K562 (cell line): ENCODE results near the gene HOXB3. TPM values are rescaled to one million over a fixed set of nuclear protein-coding genes. Genes with fewer than 3 reads are reported as not detected.

ENCODE experiments used
- ATAC-seq: fragments of 200-7000 bp; cut with Tn5 transposase; 3 replicates; pipeline ENCODE4 v1.9.1; 2020; ENCODE audit warnings: moderate library complexity
- BruUV-seq: library from RNA; stranded (reverse); fragments of 400-500 nt; replicated peaks from 2 replicates; lab custom pipeline; 2021; lab: Mats Ljungman, UMichigan
- CTCF ChIA-PET: fragments of 300-600 bp; formaldehyde crosslinking; extraction: SDS; loops from one replicate; lab custom pipeline; 2021; ENCODE audit warnings: low intra/inter-chr PET ratio; lab: Yijun Ruan, JAX
- POLR2A ChIA-PET: fragments of 300-600, 350-650 bp; sonication (Branson Sonifier 250); formaldehyde crosslinking; extraction: SDS; loops from one replicate; lab custom pipeline; 2021; ENCODE audit warnings: antibody characterized with exemption, inconsistent platforms; lab: Yijun Ruan, JAX
- DNase-seq, 4 experiments: peaks; one replicate each; pipeline versions ENCODE4 v3.0.0 to v3.0.0-alpha.2; 2011 to 2018; ENCODE audit warnings: low spot score in 3 of 4, mixed read lengths in 3 of 4; ENCODE audit errors: extremely low read depth in 1 of 4
- FAIRE-seq: peaks from 2 replicates; lab custom pipeline; 2011; peaks lifted over from hg19 to GRCh38; lab: Jason Lieb, UNC
- H2AFZ ChIP-seq: 2 replicates; pipeline ENCODE4 v1.6.0; 2011; ENCODE audit warnings: low read depth, low read length, control low read depth, inconsistent platforms
- H3K27ac ChIP-seq: fragments of 200-600 bp; 3 replicates; pipeline ENCODE4 v1.8.0; 2011; ENCODE audit warnings: low read depth, mild to moderate bottlenecking, control low read depth, inconsistent platforms, low read length, moderate library complexity, mixed read lengths; ENCODE audit errors: extremely low read depth
- H3K27me3 ChIP-seq, 2 experiments: fragments of 300-600 bp in 1 of 2; 2 replicates in 1 of 2; 3 replicates in 1 of 2; pipeline versions ENCODE4 v1.6.0 to v1.8.0; 2011; ENCODE audit warnings: inconsistent platforms in 2 of 2, low read length in 2 of 2, mild to moderate bottlenecking in 1 of 2, mixed read lengths in 1 of 2, moderate library complexity in 1 of 2; ENCODE audit not compliant: control insufficient read depth in 2 of 2, insufficient read depth in 2 of 2
- H3K36me3 ChIP-seq: fragments of 300-600 bp; 3 replicates; pipeline ENCODE4 v1.8.0; 2011; ENCODE audit warnings: mild to moderate bottlenecking, low read length, inconsistent platforms; ENCODE audit not compliant: control insufficient read depth, insufficient read depth
- H3K4me1 ChIP-seq, 2 experiments: fragments of 200-600 bp in 1 of 2; replicated peaks in 1 of 2; 2 replicates in 1 of 2; 3 replicates in 1 of 2; pipeline versions ENCODE4 v1.5.1 to v1.8.0; 2011; ENCODE audit warnings: inconsistent platforms in 2 of 2, low read length in 2 of 2, mild to moderate bottlenecking in 1 of 2, mixed read lengths in 1 of 2, moderate library complexity in 1 of 2; ENCODE audit not compliant: control insufficient read depth in 2 of 2, insufficient read depth in 2 of 2
- H3K4me2 ChIP-seq: 2 replicates; pipeline ENCODE4 v1.6.1; 2011; ENCODE audit warnings: low read length, control low read depth, inconsistent platforms, mixed read lengths; ENCODE audit not compliant: insufficient read depth
- H3K4me3 ChIP-seq: fragments of 200-600 bp; sonication (generic), shearing (Covaris generic); 2 replicates; pipeline ENCODE4 v1.5.1; 2016; ENCODE audit warnings: control low read depth, inconsistent platforms
- H3K79me2 ChIP-seq: fragments of 200-600 bp; 3 replicates; pipeline ENCODE4 v1.8.0; 2011; ENCODE audit warnings: low read length, inconsistent platforms; ENCODE audit not compliant: control insufficient read depth, insufficient read depth
- H3K9ac ChIP-seq, 2 experiments: 2 replicates each; pipeline versions ENCODE4 v1.6.0 to v1.6.1; 2011; ENCODE audit warnings: low read depth in 2 of 2, low read length in 2 of 2, control low read depth in 1 of 2, inconsistent platforms in 1 of 2, mild to moderate bottlenecking in 1 of 2, mixed read lengths in 1 of 2; ENCODE audit not compliant: insufficient read depth in 1 of 2
- H3K9me1 ChIP-seq: one replicate; pipeline ENCODE4 v1.6.0; 2011; ENCODE audit warnings: inconsistent platforms, mild to moderate bottlenecking, low read length, moderate library complexity; ENCODE audit not compliant: control insufficient read depth, insufficient read depth
- H3K9me3 ChIP-seq: replicated peaks from 2 replicates; pipeline ENCODE4 v1.5.1; 2011; ENCODE audit warnings: low read depth, low read length, inconsistent platforms; ENCODE audit not compliant: control insufficient read depth, insufficient read depth
- H4K20me1 ChIP-seq: replicated peaks from 2 replicates; pipeline ENCODE4 v1.6.1; 2011; ENCODE audit warnings: low read length, inconsistent platforms, mixed read lengths; ENCODE audit not compliant: control insufficient read depth, insufficient read depth
- ARID3B ChIP-seq: fragments of 250-450 bp; sonication (Bioruptor Pico); IDR thresholded peaks from 2 replicates; pipeline ENCODE4 v1.4.0; 2020; ENCODE audit warnings: borderline replicate concordance
- BRD9 ChIP-seq: fragments of 450-650 bp; IDR thresholded peaks from 2 replicates; pipeline ENCODE4 v1.6.1; 2018; ENCODE audit warnings: low read depth; ENCODE audit not compliant: partially characterized antibody
- C11orf30 ChIP-seq: fragments of 450-650 bp; IDR thresholded peaks from 2 replicates; pipeline ENCODE4 v1.6.1; 2016; ENCODE audit warnings: low read depth, mild to moderate bottlenecking
- CBFA2T3 ChIP-seq: fragments of 450-650 bp; IDR thresholded peaks from 2 replicates; pipeline ENCODE4 v1.6.1; 2017
- CBX8 ChIP-seq: fragments of 200-600 bp; sonication (generic); IDR thresholded peaks from 2 replicates; pipeline ENCODE4 v1.6.1; 2012; ENCODE audit warnings: borderline replicate concordance, mixed run types, low read depth, mild to moderate bottlenecking, moderate library complexity, mixed read lengths, low read length, control low read depth, inconsistent platforms; ENCODE audit not compliant: poor library complexity, severe bottlenecking; ENCODE audit errors: extremely low read depth
- DDX20 ChIP-seq: fragments of 450-650 bp; IDR thresholded peaks from 2 replicates; pipeline ENCODE4 v1.6.1; 2016; ENCODE audit warnings: missing genetic modification characterization, low read depth, mild to moderate bottlenecking, missing compliant biosample characterization, moderate library complexity
- EP400 ChIP-seq: fragments of 450-650 bp; IDR thresholded peaks from 2 replicates; pipeline ENCODE4 v1.6.1; 2017; ENCODE audit warnings: antibody characterized with exemption, mild to moderate bottlenecking, moderate library complexity
- FOXJ2 ChIP-seq: fragments of 200-800 bp; sonication (Bioruptor generic); IDR thresholded peaks from 2 replicates; pipeline ENCODE4 v1.6.1; 2016; ENCODE audit warnings: missing genetic modification characterization, missing compliant biosample characterization
- KLF6 ChIP-seq: fragments of 250-450 bp; sonication (Bioruptor Pico); IDR thresholded peaks from 2 replicates; pipeline ENCODE4 v1.4.0; 2020; ENCODE audit warnings: mild to moderate bottlenecking, moderate library complexity, borderline replicate concordance
- LEF1 ChIP-seq: fragments of 450-650 bp; IDR thresholded peaks from 2 replicates; pipeline ENCODE4 v1.6.1; 2016; ENCODE audit warnings: mild to moderate bottlenecking
- MAFF ChIP-seq: IDR thresholded peaks from 2 replicates; pipeline ENCODE4 v1.6.1; 2012; ENCODE audit warnings: low read length, improper control_type of control experiment
- PRMT5 ChIP-seq: sonication (generic); formaldehyde crosslinking; IDR thresholded peaks from 2 replicates; pipeline ENCODE4 v1.5.0; 2020; ENCODE audit warnings: missing genetic modification reagents
- RAD51 ChIP-seq: fragments of 450-650 bp; IDR thresholded peaks from 2 replicates; pipeline ENCODE4 v1.7.1; 2016; ENCODE audit warnings: low read depth, mild to moderate bottlenecking, borderline replicate concordance
- SMARCC2 ChIP-seq: fragments of 450-650 bp; IDR thresholded peaks from 2 replicates; pipeline ENCODE4 v1.6.1; 2017; ENCODE audit warnings: antibody characterized with exemption, moderate library complexity, mild to moderate bottlenecking, low read depth
- SRSF1 ChIP-seq: fragments of 200-400 bp; formaldehyde crosslinking; IDR thresholded peaks from 2 replicates; pipeline ENCODE4 v1.6.1; 2017; ENCODE audit warnings: mild to moderate bottlenecking, low read depth, low read length, moderate library complexity
- TRIM28 ChIP-seq: fragments of 450-650 bp; IDR thresholded peaks from 2 replicates; pipeline ENCODE4 v1.6.1; 2017
- ZKSCAN3 ChIP-seq: fragments of 250-450 bp; sonication (Bioruptor Pico); IDR thresholded peaks from 2 replicates; pipeline ENCODE4 v1.4.0; 2020
- ZNF121 ChIP-seq: sonication (generic); formaldehyde crosslinking; conservative IDR thresholded peaks from 2 replicates; pipeline ENCODE4 v1.8.0; 2022; ENCODE audit warnings: missing genetic modification reagents
- ZNF146 ChIP-seq: IDR thresholded peaks from one replicate; pipeline ENCODE4 v1.6.1; 2018; ENCODE audit warnings: missing compliant biosample characterization; ENCODE audit not compliant: unreplicated experiment
- ZNF184 ChIP-seq: sonication (generic); formaldehyde crosslinking; IDR thresholded peaks from 2 replicates; pipeline ENCODE4 v1.5.0; 2020; ENCODE audit warnings: missing genetic modification reagents
- ZNF282 ChIP-seq: sonication (generic); formaldehyde crosslinking; IDR thresholded peaks from 2 replicates; pipeline ENCODE4 v1.8.1; 2023; ENCODE audit warnings: missing genetic modification reagents
- ZNF316 ChIP-seq: fragments of 450-650 bp; IDR thresholded peaks from 2 replicates; pipeline ENCODE4 v1.6.1; 2016
- ZNF583 ChIP-seq: fragments of 250-450 bp; sonication (Bioruptor Pico); IDR thresholded peaks from 2 replicates; pipeline ENCODE4 v1.4.0; 2020
- ZNF699 ChIP-seq: fragments of 250-450 bp; sonication (Bioruptor Pico); IDR thresholded peaks from 2 replicates; pipeline ENCODE4 v1.8.0; 2021; ENCODE audit warnings: mild to moderate bottlenecking, moderate library complexity; ENCODE audit not compliant: insufficient replicate concordance
- WGBS: fragments of 100-300 bp; shearing (Covaris generic); methylation state at CpG from one replicate; pipeline ENCODE4 v1.1.6; 2016; ENCODE audit warnings: low coverage, mixed read lengths; ENCODE audit not compliant: insufficient coverage; ENCODE audit errors: missing lambda C conversion rate; 5-methylcytosine and 5-hydroxymethylcytosine counted together
- in situ Hi-C: fragments of 300-500 bp; cut with MboI; formaldehyde crosslinking; loops from 4 replicates; pipeline ENCODE4 v1.15.0; 2018; ENCODE audit warnings: inconsistent platforms, mixed read lengths
- intact Hi-C: fragments of 100-400 bp; cut with micrococcal nuclease; formaldehyde crosslinking; loops from 2 replicates; pipeline ENCODE4 v1.14.2; 2022
- polyA plus RNA-seq, 8 experiments: library from polyadenylated mRNA; depleted of rRNA in 4 of 8; stranded (reverse) in 5 of 8; unstranded in 3 of 8; fragments of >200 nt; fragmentation: Nextera tagmentation in 2 of 8; fragmentation: Illumina TruSeq in 1 of 8; extraction: Ambion mirVana in 2 of 8; extraction: Trizol in 1 of 8; gene quantifications; 2 replicates each; pipeline versions ENCODE4 v1.2.1 to v1.2.3, GENCODE V29; 2011 to 2014; ENCODE audit warnings: inconsistent platforms in 1 of 8, missing spikeins in 1 of 8
- total RNA-seq, 7 experiments: library from RNA; depleted of rRNA in 6 of 7; stranded (reverse); fragments of >200 nt in 6 of 7; fragmentation: Illumina TruSeq in 2 of 7; extraction: Trizol in 2 of 7; gene quantifications; 2 replicates each; pipeline versions ENCODE4 v1.2.1 to v1.2.3, GENCODE V29; 2011 to 2021; ENCODE audit warnings: low replicate concordance in 1 of 7

The HOXB3 gene
- total and polyA plus RNA-seq, 9 of the 15 experiments (the other 6 are each of a cell fraction or from before 2014, with no cell fraction given): 2.4 to 41.3 (median 20.2) TPM

- in situ Hi-C loops: no loop called here
- H3K4me3 ChIP-seq: no peak overlapping the region
- intact Hi-C loops: no loop called here
- peak; percentile 11 for FAIRE-seq
- peak overlapping the region; percentile 1 to 23; a peak in 2 of 4 replicates for H3K9ac ChIP-seq
- ChIA-PET CTCF (no interaction called here), POLR2A (interaction anchor here (0.5 to 1.5 kb wide), 8 partner anchors 9 to 180 kb away, joined by 3 to 6 read pairs (median 4); no protein-coding TSS in a partner anchor)
- peak; percentile 48 to 73 (median 54) for DNase-seq
- no peaks in the 10 kb centered on the region for H3K9me3 ChIP-seq
- H3K36me3 ChIP-seq: no peaks in the 10 kb centered on the region
- BruUV-seq: no TSS peak
- no peaks in the 10 kb centered on the region for H3K27me3 ChIP-seq
- WGBS: 13% methylated on average over 6 of the region's 6 CpGs
- ATAC-seq: peak; percentile 78
- no peaks in the 10 kb centered on the region for H4K20me1 ChIP-seq
- no peaks in the 10 kb centered on the region for H3K79me2 ChIP-seq
- H2AFZ ChIP-seq: peak overlapping the region; percentile 64
- peaks cover 0 to 20% of the 10 kb centered on the region in 2 experiments; a peak in 4 of 5 replicates for H3K4me1 ChIP-seq
- peak overlapping the region; percentile 12; the same call in 1 of the 3 replicates for H3K27ac ChIP-seq
- H3K4me2 ChIP-seq: peak overlapping the region; percentile 51
- H3K9me1 ChIP-seq: no peaks in the 10 kb centered on the region
- TF ChIP-seq RAD51: no peak
- no peak for TF ChIP-seq BRD9
- TF ChIP-seq CBFA2T3: peak; percentile 57
- TF ChIP-seq FOXJ2: no peak
- TF ChIP-seq DDX20 (tag): no peak
- no peak for TF ChIP-seq ZNF583 (CRISPR knock-in tag)
- TF ChIP-seq TRIM28: no peak
- no peak for TF ChIP-seq ZNF699 (CRISPR knock-in tag)
- peak; percentile 42; the same call in 1 of the 2 replicates for TF ChIP-seq EP400
- TF ChIP-seq ZNF316: peak; percentile 77
- TF ChIP-seq ZNF146 (CRISPR knock-in tag): no peak
- TF ChIP-seq C11orf30: peak; percentile 72
- TF ChIP-seq ZNF184: no peak
- no peak for TF ChIP-seq CBX8
- TF ChIP-seq SRSF1: no peak
- no peak for TF ChIP-seq LEF1
- TF ChIP-seq SMARCC2: no peak
- TF ChIP-seq ZNF121 (CRISPR knock-in tag): no peak
- TF ChIP-seq MAFF: peak; percentile 15; the same call in 1 of the 2 replicates
- TF ChIP-seq KLF6: no peak
- TF ChIP-seq PRMT5 (CRISPR knock-in tag): no peak
- TF ChIP-seq ARID3B (CRISPR knock-in tag): no peak
- TF ChIP-seq ZKSCAN3: no peak
- TF ChIP-seq ZNF282 (CRISPR knock-in tag): no peak
Measured at GRCh38 chr17:48513666-48514455, 76.2 kb downstream of the HOXB3 start.
